HG02884 (cell line): ENCODE results near the gene FAM117A.

ENCODE experiments used
- ATAC-seq: cut with Tn5 transposase; IDR thresholded peaks from one replicate; pipeline ENCODE4 v1.9.1; 2021; ENCODE audit warnings: mild to moderate bottlenecking, moderate library complexity; ENCODE audit not compliant: unreplicated experiment

FAM117A gene

GRCh38 chr17:49763735-49764558, at the start of gene FAM117A:
Gene FAM117A, minus strand, starts transcription at chr17:49764131. Its CDS starts 44 bp downstream, at chr17:49764087.
- peak; percentile 94 for ATAC-seq

GRCh38 chr17:49809056-49809455, 45.1 kb upstream of the FAM117A start:
- ATAC-seq = no peak

- ATAC-seq = no peak
Measured at GRCh38 chr17:49798738-49799137, 34.8 kb upstream of the FAM117A start.

GRCh38 chr17:49798182-49798581, 34.3 kb upstream of the FAM117A start:
- ATAC-seq = no peak

GRCh38 chr17:49795372-49795771, 31.4 kb upstream of the FAM117A start:
- ATAC-seq = no peak

GRCh38 chr17:49793309-49793708, 29.4 kb upstream of the FAM117A start:
- ATAC-seq = no peak

GRCh38 chr17:49789243-49789578, 25.3 kb upstream of the FAM117A start:
- ATAC-seq = no peak

- peak; percentile 84 for ATAC-seq
Measured at GRCh38 chr17:49788478-49789242, 24.7 kb upstream of the FAM117A start, which contains the start of gene KAT7. Gene KAT7, plus strand, starts transcription at chr17:49788681. Its CDS starts 154 bp downstream, at chr17:49788835.

- ATAC-seq = no peak
Measured at GRCh38 chr17:49787884-49788477, 24.1 kb upstream of the FAM117A start.

- ATAC-seq = no peak
Measured at GRCh38 chr17:49784636-49785035, 20.7 kb upstream of the FAM117A start.

- no peak for ATAC-seq
Measured at GRCh38 chr17:49783791-49784190, 19.9 kb upstream of the FAM117A start.

GRCh38 chr17:49783071-49783715, 19.3 kb upstream of the FAM117A start:
- ATAC-seq = no peak

GRCh38 chr17:49779739-49780231, 15.9 kb upstream of the FAM117A start:
- ATAC-seq = no peak

GRCh38 chr17:49779156-49779738, 15.3 kb upstream of the FAM117A start:
- no peak for ATAC-seq

- ATAC-seq = no peak
Measured at GRCh38 chr17:49777563-49777962, 13.6 kb upstream of the FAM117A start.

- no peak for ATAC-seq
Measured at GRCh38 chr17:49776551-49777300, 12.8 kb upstream of the FAM117A start.

- ATAC-seq = no peak
Measured at GRCh38 chr17:49775546-49776260, 11.8 kb upstream of the FAM117A start.

GRCh38 chr17:49766918-49767530, 3.1 kb upstream of the FAM117A start:
- ATAC-seq = no peak
